ENCODE data around the gene CPNE6. TPM values are rescaled to one million over a fixed set of nuclear protein-coding genes. Genes with fewer than 3 reads are reported as not detected.

Gene CPNE6
- total and polyA plus RNA-seq, 2 of the 8 experiments (the other 6 are each of a cell fraction or from before 2014, with no cell fraction given), result 0.05 TPM; not detected in 1

GRCh38 chr14:24108336-24108874 is 37.0 kb downstream of the CPNE6 start (continued):
- TF ChIP-seq SIN3A (conservative IDR thresholded peaks at IDR 0.05 in 1 of 2, IDR thresholded peaks at IDR 0.05 in 1 of 2; ENCODE audit: low read depth in 1 of 2, low read length in 2 of 2), result no peak
- TF ChIP-seq PHF8 (conservative IDR thresholded peaks at IDR 0.05; ENCODE audit: low read depth, low read length), result no peak
- no peak for TF ChIP-seq POLR2A (IDR thresholded peaks at IDR 0.05; ENCODE audit: control extremely low read depth in 1 of 2, low read depth in 2 of 2, low read length in 2 of 2)
- no peak for TF ChIP-seq GTF2F1 (IDR thresholded peaks at IDR 0.05; ENCODE audit: borderline replicate concordance, low read depth, low read length)
- TF ChIP-seq KDM4A (IDR thresholded peaks at IDR 0.05; ENCODE audit: low read depth, low read length, severe bottlenecking), result no peak
- TF ChIP-seq YY1 (IDR thresholded peaks at IDR 0.05; ENCODE audit: low read depth, low read length), result no peak

Measured in H1 (cell line).